NCI-H748 treated with DMSO at 0.1 percent for 48 hours (cell line): ENCODE data around the gene C10orf105.

ENCODE experiments used
- DNase-seq: peaks from one replicate; lab custom pipeline; 2025; lab: John Stamatoyannopoulos, UW

Gene C10orf105

GRCh38 chr10:71719464-71720201 lies at the start of gene C10orf105:
TSS of gene C10orf105 (minus strand) at chr10:71719778. CDS start at chr10:71716337, 3,441 bp downstream.
- DNase-seq: no peak

GRCh38 chr10:71767420-71768035 lies 48.0 kb upstream of the C10orf105 start:
- no peak for DNase-seq

- DNase-seq: no peak
These were observed 47.3 kb upstream of the C10orf105 start for GRCh38 chr10:71766717-71767419.

- no peak for DNase-seq
These were observed 46.5 kb upstream of the C10orf105 start for GRCh38 chr10:71765906-71766716.

- no peak for DNase-seq
These were observed 45.8 kb upstream of the C10orf105 start for GRCh38 chr10:71765176-71765904.

GRCh38 chr10:71763352-71764127 lies 44.0 kb upstream of the C10orf105 start:
- DNase-seq: no peak

GRCh38 chr10:71762324-71762723 lies 42.7 kb upstream of the C10orf105 start:
- DNase-seq: no peak

GRCh38 chr10:71761541-71762113 lies 42.0 kb upstream of the C10orf105 start:
- no peak for DNase-seq

GRCh38 chr10:71761105-71761511 lies 41.5 kb upstream of the C10orf105 start:
- DNase-seq: no peak

GRCh38 chr10:71757399-71757922 lies 37.9 kb upstream of the C10orf105 start:
- DNase-seq: no peak

- DNase-seq: no peak
These were observed 37.0 kb upstream of the C10orf105 start for GRCh38 chr10:71756311-71757191.

GRCh38 chr10:71755179-71755879 lies 35.8 kb upstream of the C10orf105 start:
- DNase-seq: no peak

- no peak for DNase-seq
These were observed 35.0 kb upstream of the C10orf105 start for GRCh38 chr10:71754562-71754961.

- DNase-seq: no peak
These were observed 34.5 kb upstream of the C10orf105 start for GRCh38 chr10:71753960-71754505.

GRCh38 chr10:71753091-71753959 lies 33.7 kb upstream of the C10orf105 start:
- no peak for DNase-seq

GRCh38 chr10:71752391-71753090 lies 33.0 kb upstream of the C10orf105 start:
- no peak for DNase-seq
